Neural progenitor cell (in vitro differentiated cells): ENCODE data around the gene MIEF2.
"Not testable (repeated sequence)": the region's sequence is repeated elsewhere in the genome, so short reads cannot be mapped to it uniquely, and the experiment has no call there.

Experiments used
- CTCF ChIP-seq: fragments of 200-600 bp; sonication (generic); IDR thresholded peaks from 2 replicates; pipeline ENCODE4 v1.5.1; 2017; ENCODE audit warnings: antibody characterized with exemption, mild to moderate bottlenecking
- EZH2 ChIP-seq: fragments of 200-600 bp; sonication (generic); IDR thresholded peaks from 2 replicates; pipeline ENCODE4 v1.6.1; 2017; ENCODE audit warnings: antibody characterized with exemption, mild to moderate bottlenecking, moderate library complexity

GRCh38 chr17:18216906-18217305, 43.6 kb upstream of the MIEF2 start:
- TF ChIP-seq EZH2, CTCF: not testable (repeated sequence)
